HPDE6-E6E7 (cell line): ENCODE data around the gene TMCC3.

Experiments used
- DNase-seq: peaks from one replicate; pipeline ENCODE4 v3.0.0; 2011; ENCODE audit warnings: missing footprints; ENCODE audit errors: extremely low spot score

TMCC3 gene

GRCh38 chr12:94534774-94535509 is 115.4 kb downstream of the TMCC3 start:
- no peak for DNase-seq

GRCh38 chr12:94534278-94534677 is 116.1 kb downstream of the TMCC3 start:
- DNase-seq: no peak

GRCh38 chr12:94532490-94533422 is 117.6 kb downstream of the TMCC3 start:
- DNase-seq: peak; percentile 71

- no peak for DNase-seq
Observed at GRCh38 chr12:94531196-94531720, 119.1 kb downstream of the TMCC3 start.

GRCh38 chr12:94525951-94526350 is 124.4 kb downstream of the TMCC3 start:
- DNase-seq: no peak
